Parathyroid adenoma (tissue), 2 donors: Measurements from ENCODE around the gene MAP2K7.
"Not testable (repeated sequence)": the region's sequence is repeated elsewhere in the genome, so short reads cannot be mapped to it uniquely, and the experiment has no call there.

ENCODE experiments used
- H2AFZ ChIP-seq: fragments of 300-600 bp; sonication (generic); one replicate; pipeline ENCODE4 v1.7.0; 2017; ENCODE audit warnings: antibody characterized with exemption, mild to moderate bottlenecking
- H3K27ac ChIP-seq: fragments of 300-600 bp; sonication (generic); one replicate; pipeline ENCODE4 v1.7.0; 2017
- H3K27me3 ChIP-seq: fragments of 300-600 bp; sonication (generic); one replicate; pipeline ENCODE4 v1.7.0; 2017; ENCODE audit warnings: low read length; ENCODE audit not compliant: control insufficient read depth, insufficient read depth
- H3K36me3 ChIP-seq: fragments of 300-600 bp; sonication (generic); one replicate; pipeline ENCODE4 v1.7.0; 2017; ENCODE audit warnings: low read length; ENCODE audit not compliant: control insufficient read depth, insufficient read depth
- H3K4me1 ChIP-seq: fragments of 300-600 bp; sonication (generic); one replicate; pipeline ENCODE4 v1.7.0; 2017; ENCODE audit warnings: control low read depth
- H3K4me2 ChIP-seq: fragments of 300-600 bp; sonication (generic); one replicate; pipeline ENCODE4 v1.7.0; 2017; ENCODE audit warnings: low read length
- H3K4me3 ChIP-seq: fragments of 300-600 bp; sonication (generic); one replicate; pipeline ENCODE4 v1.7.0; 2017; ENCODE audit warnings: low read depth, low read length
- H3K79me2 ChIP-seq: fragments of 300-600 bp; sonication (generic); one replicate; pipeline ENCODE4 v1.7.0; 2017; ENCODE audit warnings: control low read depth
- H3K9ac ChIP-seq: fragments of 300-600 bp; sonication (generic); one replicate; pipeline ENCODE4 v1.7.0; 2017; ENCODE audit warnings: mild to moderate bottlenecking
- H3K9me3 ChIP-seq: fragments of 300-600 bp; sonication (generic); one replicate; pipeline ENCODE4 v1.7.0; 2017; ENCODE audit warnings: low read length; ENCODE audit not compliant: control insufficient read depth
- CTCF ChIP-seq: fragments of 300-600 bp; sonication (generic); IDR thresholded peaks from one replicate; pipeline ENCODE4 v1.7.0; 2017; ENCODE audit warnings: antibody characterized with exemption, mild to moderate bottlenecking
- donor health status: primary hyperparathyroidism.

Gene MAP2K7

GRCh38 chr19:7953060-7953459 lies 49.4 kb downstream of the MAP2K7 start:
- H3K79me2 ChIP-seq: no peaks in the 10 kb centered on the region
- H3K27ac ChIP-seq: no peak overlapping the region
- no peaks in the 10 kb centered on the region for H3K36me3 ChIP-seq
- TF ChIP-seq CTCF: no peak
- no peak overlapping the region for H3K4me2 ChIP-seq
- H3K9ac ChIP-seq: no peak overlapping the region
- no peak overlapping the region for H3K4me3 ChIP-seq
- H2AFZ ChIP-seq: no peak overlapping the region
- no peaks in the 10 kb centered on the region for H3K4me1 ChIP-seq
- no peaks in the 10 kb centered on the region for H3K27me3 ChIP-seq
- no peaks in the 10 kb centered on the region for H3K9me3 ChIP-seq

GRCh38 chr19:7953576-7953975 lies 49.9 kb downstream of the MAP2K7 start:
- Histone ChIP-seq H3K79me2 (no peaks in the 10 kb centered on the region), H3K9me3 (no peaks in the 10 kb centered on the region), H2AFZ (no peak overlapping the region), H3K4me3 (no peak overlapping the region), H3K4me2 (no peak overlapping the region), H3K9ac (no peak overlapping the region), H3K27me3 (no peaks in the 10 kb centered on the region), H3K4me1 (no peaks in the 10 kb centered on the region), H3K27ac (no peak overlapping the region), H3K36me3 (no peaks in the 10 kb centered on the region)
- TF ChIP-seq CTCF: no peak

- no peak overlapping the region for H3K4me2 ChIP-seq
- no peak for TF ChIP-seq CTCF
- no peaks in the 10 kb centered on the region for H3K36me3 ChIP-seq
- no peaks in the 10 kb centered on the region for H3K9me3 ChIP-seq
- no peak overlapping the region for H3K4me3 ChIP-seq
- H3K79me2 ChIP-seq: no peaks in the 10 kb centered on the region
- H2AFZ ChIP-seq: no peak overlapping the region
- H3K4me1 ChIP-seq: no peaks in the 10 kb centered on the region
- no peak overlapping the region for H3K27ac ChIP-seq
- H3K27me3 ChIP-seq: no peaks in the 10 kb centered on the region
- H3K9ac ChIP-seq: no peak overlapping the region
Measured at GRCh38 chr19:7955696-7956095, 52.0 kb downstream of the MAP2K7 start.

- H3K27ac ChIP-seq: no peak overlapping the region
- H3K9ac ChIP-seq: no peak overlapping the region
- no peaks in the 10 kb centered on the region for H3K27me3 ChIP-seq
- no peak overlapping the region for H3K4me2 ChIP-seq
- H3K79me2 ChIP-seq: no peaks in the 10 kb centered on the region
- no peaks in the 10 kb centered on the region for H3K36me3 ChIP-seq
- H3K4me3 ChIP-seq: no peak overlapping the region
- H2AFZ ChIP-seq: no peak overlapping the region
- H3K9me3 ChIP-seq: no peaks in the 10 kb centered on the region
- no peak for TF ChIP-seq CTCF
- no peaks in the 10 kb centered on the region for H3K4me1 ChIP-seq
Measured at GRCh38 chr19:7959211-7959610, 55.5 kb downstream of the MAP2K7 start.

GRCh38 chr19:7961082-7961481 lies 57.4 kb downstream of the MAP2K7 start:
- H3K4me1 ChIP-seq, H3K9ac ChIP-seq, H3K4me3 ChIP-seq, H3K27me3 ChIP-seq, H3K79me2 ChIP-seq, H3K27ac ChIP-seq, H2AFZ ChIP-seq, H3K9me3 ChIP-seq, H3K4me2 ChIP-seq, H3K36me3 ChIP-seq: not testable (repeated sequence)
